H9 (cell line): ENCODE measurements around the gene PRKAR2A. TPM values are rescaled to one million over a fixed set of nuclear protein-coding genes. Genes with fewer than 3 reads are reported as not detected.

Experiments
- DNase-seq: peaks from one replicate; pipeline ENCODE4 v3.0.0-alpha.2; 2017
- H2AFZ ChIP-seq: one replicate; pipeline ENCODE4 v1.6.1; 2013; ENCODE audit warnings: mild to moderate bottlenecking, low read length, control low read depth, moderate library complexity
- H2AK5ac ChIP-seq: 2 replicates; pipeline ENCODE4 v1.6.1; 2013; ENCODE audit warnings: low read length, control low read depth, mixed read lengths; ENCODE audit not compliant: insufficient read length
- H2BK120ac ChIP-seq: one replicate; pipeline ENCODE4 v1.6.1; 2013; ENCODE audit warnings: low read depth, mild to moderate bottlenecking, low read length, control low read depth, inconsistent platforms; ENCODE audit not compliant: poor library complexity, severe bottlenecking
- H2BK12ac ChIP-seq: 2 replicates; pipeline ENCODE4 v1.6.1; 2013; ENCODE audit warnings: low read length, control low read depth, mixed read lengths, low read depth; ENCODE audit not compliant: insufficient read length
- H2BK15ac ChIP-seq: 2 replicates; pipeline ENCODE4 v1.6.1; 2013; ENCODE audit warnings: low read depth, low read length, control low read depth
- H2BK20ac ChIP-seq: one replicate; pipeline ENCODE4 v1.6.1; 2013; ENCODE audit warnings: low read depth, mild to moderate bottlenecking, low read length, control low read depth, inconsistent platforms; ENCODE audit not compliant: poor library complexity, severe bottlenecking
- H2BK5ac ChIP-seq: 2 replicates; pipeline ENCODE4 v1.6.1; 2013; ENCODE audit warnings: low read length, control low read depth, mixed read lengths; ENCODE audit not compliant: insufficient read length
- H3K14ac ChIP-seq: 2 replicates; pipeline ENCODE4 v1.6.1; 2013; ENCODE audit warnings: low read length, control low read depth; ENCODE audit not compliant: insufficient read depth
- H3K18ac ChIP-seq: 2 replicates; pipeline ENCODE4 v1.6.1; 2013; ENCODE audit warnings: low read depth, mild to moderate bottlenecking, mixed read lengths, low read length, control low read depth; ENCODE audit not compliant: insufficient read length
- H3K23ac ChIP-seq: 2 replicates; pipeline ENCODE4 v1.6.1; 2013; ENCODE audit warnings: low read length, control low read depth, mixed read lengths, low read depth; ENCODE audit not compliant: insufficient read length
- H3K23me2 ChIP-seq: 2 replicates; pipeline ENCODE4 v1.6.1; 2013; ENCODE audit warnings: low read depth, mild to moderate bottlenecking, mixed read lengths, low read length, control low read depth; ENCODE audit not compliant: insufficient read length, poor library complexity, severe bottlenecking
- H3K27ac ChIP-seq: 2 replicates; pipeline ENCODE4 v1.5.1; 2013; ENCODE audit warnings: low read length, control low read depth, mixed read lengths, low read depth; ENCODE audit not compliant: insufficient read length
- H3K27me3 ChIP-seq: 2 replicates; pipeline ENCODE4 v1.6.1; 2013; ENCODE audit warnings: low read length, control low read depth, inconsistent platforms; ENCODE audit not compliant: insufficient read depth
- H3K4ac ChIP-seq: 2 replicates; pipeline ENCODE4 v1.6.1; 2013; ENCODE audit warnings: low read depth, mild to moderate bottlenecking, control low read depth, inconsistent platforms, low read length, moderate library complexity
- H3K4me1 ChIP-seq: 2 replicates; pipeline ENCODE4 v1.6.1; 2013; ENCODE audit warnings: low read length, control low read depth, inconsistent platforms; ENCODE audit not compliant: insufficient read depth
- H3K4me2 ChIP-seq: 2 replicates; pipeline ENCODE4 v1.6.1; 2013; ENCODE audit warnings: low read length, control low read depth, mixed read lengths; ENCODE audit not compliant: insufficient read length, insufficient read depth
- H3K56ac ChIP-seq: 2 replicates; pipeline ENCODE4 v1.6.1; 2013; ENCODE audit warnings: low read depth, mild to moderate bottlenecking, mixed read lengths, low read length, control low read depth; ENCODE audit not compliant: insufficient read length
- H3K79me1 ChIP-seq: 2 replicates; pipeline ENCODE4 v1.6.1; 2013; ENCODE audit warnings: low read depth, mild to moderate bottlenecking, moderate library complexity, low read length, control low read depth, inconsistent platforms; ENCODE audit not compliant: insufficient read depth, poor library complexity, severe bottlenecking
- H3K79me2 ChIP-seq: 2 replicates; pipeline ENCODE4 v1.6.1; 2013; ENCODE audit warnings: low read length, control low read depth, inconsistent platforms; ENCODE audit not compliant: insufficient read depth
- H3K9ac ChIP-seq: 2 replicates; pipeline ENCODE4 v1.6.1; 2013; ENCODE audit warnings: low read length, control low read depth, mixed read lengths; ENCODE audit not compliant: insufficient read length; ENCODE audit errors: extremely low read depth
- H3K9me3 ChIP-seq: one replicate; pipeline ENCODE4 v1.6.1; 2013; ENCODE audit warnings: low read depth, low read length, inconsistent platforms; ENCODE audit not compliant: control insufficient read depth
- H3T11ph ChIP-seq: one replicate; pipeline ENCODE4 v1.6.1; 2013; ENCODE audit warnings: mild to moderate bottlenecking, low read length, control low read depth, inconsistent platforms
- H4K20me1 ChIP-seq: one replicate; pipeline ENCODE4 v1.6.1; 2013; ENCODE audit not compliant: control insufficient read depth, insufficient read length, insufficient read depth
- H4K5ac ChIP-seq: 2 replicates; pipeline ENCODE4 v1.6.1; 2013; ENCODE audit warnings: low read depth, mild to moderate bottlenecking, mixed read lengths, low read length, control low read depth; ENCODE audit not compliant: insufficient read length
- H4K8ac ChIP-seq: replicated peaks from 2 replicates; pipeline ENCODE4 v1.6.1; 2013; ENCODE audit warnings: low read length, control low read depth, mixed read lengths, low read depth; ENCODE audit not compliant: insufficient read length
- H4K91ac ChIP-seq: 2 replicates; pipeline ENCODE4 v1.6.1; 2013; ENCODE audit warnings: low read depth, mild to moderate bottlenecking, moderate library complexity, mixed read lengths, low read length, control low read depth; ENCODE audit not compliant: insufficient read length
- H3K27ac Mint-ChIP-seq, 3 experiments: 2 replicates in 2 of 3; 3 replicates in 1 of 3; pipeline ENCODE4 v1.8.0; 2020 to 2021; ENCODE audit warnings: mixed read lengths in 3 of 3, mild to moderate bottlenecking in 1 of 3, moderate library complexity in 1 of 3
- H3K27me3 Mint-ChIP-seq: 2 replicates; pipeline ENCODE4 v1.8.0; 2021; ENCODE audit warnings: low read depth, mild to moderate bottlenecking, moderate library complexity, mixed read lengths
- H3K36me3 Mint-ChIP-seq, 3 experiments: 2 replicates in 2 of 3; 3 replicates in 1 of 3; pipeline ENCODE4 v1.8.0; 2020 to 2021; ENCODE audit warnings: low read depth in 3 of 3, mixed read lengths in 3 of 3; ENCODE audit not compliant: insufficient read depth in 1 of 3
- H3K4me1 Mint-ChIP-seq, 2 experiments: 2 replicates each; pipeline ENCODE4 v1.8.0; 2020; ENCODE audit warnings: mixed read lengths in 2 of 2
- H3K4me3 Mint-ChIP-seq, 2 experiments: 2 replicates in 1 of 2; 3 replicates in 1 of 2; pipeline ENCODE4 v1.8.0; 2020 to 2021; ENCODE audit warnings: mild to moderate bottlenecking in 2 of 2, mixed read lengths in 2 of 2, moderate library complexity in 1 of 2
- H3K9me3 Mint-ChIP-seq, 2 experiments: 2 replicates in 1 of 2; 3 replicates in 1 of 2; pipeline ENCODE4 v1.8.0; 2020; ENCODE audit warnings: mild to moderate bottlenecking in 2 of 2, mixed read lengths in 2 of 2, moderate library complexity in 1 of 2
- CTCF ChIP-seq: fragments of 200-600 bp; sonication (generic); conservative IDR thresholded peaks from 3 replicates; pipeline ENCODE4 v1.8.0; 2021; ENCODE audit warnings: antibody characterized with exemption, mild to moderate bottlenecking
- WGBS: extraction: QIAGEN DNeasy Blood & Tissue Kit; methylation state at CpG from one replicate; pipeline ENCODE4 v1.1.7; 2013; ENCODE audit warnings: missing lambda C conversion rate, low lambda C conversion rate, mixed read lengths; ENCODE audit not compliant: insufficient read length; ENCODE audit errors: extremely low coverage; 5-methylcytosine and 5-hydroxymethylcytosine counted together
- total RNA-seq: library from RNA; stranded (reverse); gene quantifications from 2 replicates; pipeline ENCODE4 v1.2.1, GENCODE V29; 2021

PRKAR2A gene
- total RNA-seq, 1 experiment from 2014 or later, result 39.1 TPM

GRCh38 chr3:48896936-48897335 lies 49.3 kb upstream of the PRKAR2A start:
- H4K5ac ChIP-seq, result no peak overlapping the region
- no peaks in the 10 kb centered on the region for H3K9me3 Mint-ChIP-seq
- no peaks in the 10 kb centered on the region for H3K23me2 ChIP-seq
- no peak for TF ChIP-seq CTCF
- H3K27ac Mint-ChIP-seq, result no peak overlapping the region
- no peaks in the 10 kb centered on the region for H3K79me1 ChIP-seq
- no peak overlapping the region for H2BK20ac ChIP-seq
- H4K91ac ChIP-seq, result no peak overlapping the region
- H3T11ph ChIP-seq, result no peak overlapping the region
- no peak overlapping the region for H2BK120ac ChIP-seq
- H3K23ac ChIP-seq, result no peak overlapping the region
- no peak overlapping the region for H2BK5ac ChIP-seq
- H3K36me3 Mint-ChIP-seq, result no peaks in the 10 kb centered on the region
- H3K79me2 ChIP-seq, result no peaks in the 10 kb centered on the region
- H3K9ac ChIP-seq, result no peak overlapping the region
- H3K9me3 ChIP-seq, result no peaks in the 10 kb centered on the region
- no peak overlapping the region for H2AFZ ChIP-seq
- no peak overlapping the region for H3K18ac ChIP-seq
- no peak overlapping the region for H2BK12ac ChIP-seq
- no peak for DNase-seq
- H4K8ac ChIP-seq, result no peak overlapping the region
- no peak overlapping the region for H3K4me3 Mint-ChIP-seq
- H3K27me3 ChIP-seq, result no peaks in the 10 kb centered on the region
- H3K14ac ChIP-seq, result no peak overlapping the region
- H3K27ac ChIP-seq, result no peak overlapping the region
- no peak overlapping the region for H3K4ac ChIP-seq
- no CpG with 5 or more reads among the region's 2 CpGs for WGBS
- H2BK15ac ChIP-seq, result no peak overlapping the region
- H3K56ac ChIP-seq, result no peak overlapping the region
- no peak overlapping the region for H3K4me2 ChIP-seq
- H3K4me1 ChIP-seq, result peaks cover 4% of the 10 kb centered on the region
- H3K27me3 Mint-ChIP-seq, result peaks cover 6% of the 10 kb centered on the region
- H4K20me1 ChIP-seq, result no peaks in the 10 kb centered on the region
- peaks cover 16 to 19% of the 10 kb centered on the region in 2 experiments for H3K4me1 Mint-ChIP-seq
- no peak overlapping the region for H2AK5ac ChIP-seq
